ENCODE results near the gene BLOC1S5.
"Not testable (repeated sequence)": the region's sequence is repeated elsewhere in the genome, so short reads cannot be mapped to it uniquely, and the experiment has no call there.

Gene BLOC1S5

GRCh38 chr6:8054276-8054675 is 9.9 kb downstream of the BLOC1S5 start:
- TF ChIP-seq EZH2phosphoT487 (IDR thresholded peaks at IDR 0.05; ENCODE audit: borderline replicate concordance) (no peak), CTCF (conservative IDR thresholded peaks at IDR 0.05; ENCODE audit: low read length) (no peak)
- H3K79me2 ChIP-seq (ENCODE audit: insufficient read depth, low read length): 0 out of 2 replicates have a peak, but pooled peaks cover 8% of the 10 kb centered on the region

GRCh38 chr6:8047541-8048292 is 16.5 kb downstream of the BLOC1S5 start:
- H3K27me3 ChIP-seq (ENCODE audit: insufficient read depth, low read length, poor library complexity, severe bottlenecking): no peaks in the 10 kb centered on the region
- H4K20me1 ChIP-seq (ENCODE audit: insufficient read depth, low read length, poor library complexity, severe bottlenecking): peaks cover 3% of the 10 kb centered on the region
- no peaks in the 10 kb centered on the region; the same call in 1 of the 2 replicates for H3K9me3 ChIP-seq (ENCODE audit: insufficient read depth, low read depth, low read length)
- peaks cover 25% of the 10 kb centered on the region; the same call in 1 of the 2 replicates for H3K36me3 ChIP-seq (ENCODE audit: insufficient read depth, low read length)
- no peak overlapping the region for H3K9ac ChIP-seq (ENCODE audit: low read depth, low read length, poor library complexity, severe bottlenecking)
- H3K79me2 ChIP-seq (ENCODE audit: insufficient read depth, low read length): peaks cover 11% of the 10 kb centered on the region; the same call in 1 of the 2 replicates
- H2AFZ ChIP-seq (ENCODE audit: low read length): no peak overlapping the region
- no peak overlapping the region for H3K4me3 ChIP-seq (ENCODE audit: low read length, poor library complexity, severe bottlenecking)
- no peaks in the 10 kb centered on the region for H3K9me2 ChIP-seq (replicated peaks; ENCODE audit: low read depth, low read length)
- TF ChIP-seq CTCF (conservative IDR thresholded peaks at IDR 0.05; ENCODE audit: low read length): no peak
- no peak for TF ChIP-seq EZH2phosphoT487 (IDR thresholded peaks at IDR 0.05; ENCODE audit: borderline replicate concordance)
- no peak overlapping the region for H3K4me2 ChIP-seq (ENCODE audit: low read depth, low read length, poor library complexity, severe bottlenecking)
- no peaks in the 10 kb centered on the region for H3F3A ChIP-seq (ENCODE audit: low read depth)
- H3K4me1 ChIP-seq (ENCODE audit: insufficient read depth, low read length, poor library complexity, severe bottlenecking): no peaks in the 10 kb centered on the region

More at GRCh38 chr6:8054276-8054675, 9.9 kb downstream of the BLOC1S5 start:
- no peaks in the 10 kb centered on the region for H3K9me3 ChIP-seq (ENCODE audit: insufficient read depth, low read depth, low read length)
- no peak overlapping the region for H3K4me3 ChIP-seq (ENCODE audit: low read length, poor library complexity, severe bottlenecking)
- no peak overlapping the region for H3K4me2 ChIP-seq (ENCODE audit: low read depth, low read length, poor library complexity, severe bottlenecking)
- H3K4me1 ChIP-seq (ENCODE audit: insufficient read depth, low read length, poor library complexity, severe bottlenecking): peaks cover 3% of the 10 kb centered on the region
- H4K20me1 ChIP-seq (ENCODE audit: insufficient read depth, low read length, poor library complexity, severe bottlenecking): peaks cover 11% of the 10 kb centered on the region
- no peaks in the 10 kb centered on the region for H3K27me3 ChIP-seq (ENCODE audit: insufficient read depth, low read length, poor library complexity, severe bottlenecking)
- H2AFZ ChIP-seq (ENCODE audit: low read length): no peak overlapping the region
- H3K36me3 ChIP-seq (ENCODE audit: insufficient read depth, low read length): peaks cover 10% of the 10 kb centered on the region; the same call in 1 of the 2 replicates
- H3K9ac ChIP-seq (ENCODE audit: low read depth, low read length, poor library complexity, severe bottlenecking): no peak overlapping the region
- no peaks in the 10 kb centered on the region for H3K9me2 ChIP-seq (replicated peaks; ENCODE audit: low read depth, low read length)
- H3F3A ChIP-seq (ENCODE audit: low read depth): no peaks in the 10 kb centered on the region

DNA sequence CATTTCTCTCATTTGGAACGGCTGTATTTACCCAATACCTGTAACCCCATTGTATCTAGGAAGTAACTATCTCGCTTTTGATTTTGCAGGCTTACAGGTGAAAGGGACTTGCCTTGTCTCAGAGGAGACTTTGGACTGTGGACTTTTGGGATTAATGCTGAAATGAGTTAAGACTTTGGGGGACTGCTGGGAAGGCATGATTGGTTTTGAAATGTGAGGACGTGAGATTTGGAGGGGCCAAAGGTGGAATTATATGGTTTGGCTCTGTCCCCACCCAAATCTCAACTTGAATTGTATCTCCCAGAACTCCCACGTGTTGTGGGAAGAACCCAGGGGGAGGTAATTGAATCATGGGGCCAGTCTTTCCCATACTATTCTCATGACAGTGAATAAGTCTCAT is 18.4 kb downstream of the BLOC1S5 start:
- H3K4me3 ChIP-seq (ENCODE audit: low read length, poor library complexity, severe bottlenecking); H3F3A ChIP-seq (ENCODE audit: low read depth); H3K9ac ChIP-seq (ENCODE audit: low read depth, low read length, poor library complexity, severe bottlenecking); H3K27me3 ChIP-seq (ENCODE audit: insufficient read depth, low read length, poor library complexity, severe bottlenecking); H3K4me2 ChIP-seq (ENCODE audit: low read depth, low read length, poor library complexity, severe bottlenecking); H3K9me2 ChIP-seq (replicated peaks; ENCODE audit: low read depth, low read length); H3K9me3 ChIP-seq (ENCODE audit: insufficient read depth, low read depth, low read length); H4K20me1 ChIP-seq (ENCODE audit: insufficient read depth, low read length, poor library complexity, severe bottlenecking); H3K4me1 ChIP-seq (ENCODE audit: insufficient read depth, low read length, poor library complexity, severe bottlenecking); H2AFZ ChIP-seq (ENCODE audit: low read length): not testable (repeated sequence)
- Histone ChIP-seq H3K36me3 (ENCODE audit: insufficient read depth, low read length) (peaks cover 27% of the 10 kb centered on the region; the same call in 1 of the 2 replicates), H3K79me2 (ENCODE audit: insufficient read depth, low read length) (peaks cover 11% of the 10 kb centered on the region; the same call in 1 of the 2 replicates)
